ENCODE data around the gene GAREM1. TPM values are rescaled to one million over a fixed set of nuclear protein-coding genes. Genes with fewer than 3 reads are reported as not detected.
A peak's percentile ranks its signal among the peaks of the same experiment; 100 is the strongest.
"Not testable (repeated sequence)": the region's sequence is repeated elsewhere in the genome, so short reads cannot be mapped to it uniquely, and the experiment has no call there.

The GAREM1 gene
- 4.4 and 5.8 TPM in 2 replicates for total RNA-seq (2012; rRNA removed)

DNA sequence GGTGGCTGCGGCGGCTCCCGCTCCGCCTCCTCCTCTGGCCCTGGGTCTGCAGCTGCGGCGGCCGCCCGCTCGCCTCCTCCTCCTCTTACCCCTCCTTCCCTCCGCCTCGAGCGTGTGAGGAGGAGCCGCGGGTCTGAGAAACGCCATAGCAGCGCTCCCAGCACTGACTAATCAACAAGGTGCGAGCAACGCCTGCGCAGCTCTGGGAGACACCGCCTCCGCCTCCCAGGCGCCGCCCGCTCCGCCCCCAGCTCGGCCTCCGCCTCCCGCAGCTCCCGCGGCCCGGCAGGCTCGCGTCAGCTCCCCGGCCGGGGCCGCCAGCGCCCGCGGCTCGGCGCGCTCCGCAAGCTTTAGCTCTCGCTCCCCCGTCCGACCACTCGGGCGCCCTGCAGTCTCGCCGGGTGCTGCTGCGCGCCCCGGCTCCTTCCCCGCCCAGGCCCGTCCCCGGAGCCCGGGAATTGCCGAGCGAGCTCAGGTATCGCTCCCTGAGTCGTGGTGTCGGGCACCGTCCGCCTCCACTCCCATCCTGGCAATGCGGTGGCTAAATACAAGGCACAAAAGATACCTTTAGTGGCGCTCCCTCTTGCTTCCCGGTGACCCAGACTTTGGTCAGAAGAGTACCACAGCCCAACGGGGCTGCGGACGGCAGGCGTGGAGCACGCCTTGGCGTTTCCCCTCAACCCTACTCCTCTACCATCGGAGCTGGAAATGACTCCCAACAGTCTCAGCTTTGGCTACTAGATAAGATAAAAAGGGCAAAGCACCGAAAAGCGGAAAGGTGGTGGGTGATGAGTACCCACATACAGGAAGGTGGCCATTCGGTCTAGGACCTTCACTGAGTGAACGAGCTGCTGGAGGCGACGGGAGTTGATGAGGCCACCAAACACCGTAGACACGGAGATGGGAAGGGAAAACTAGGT is at the start of gene GAREM1:
TSS of gene GAREM1 (minus strand) at position 169 of the 920 bp plus-strand sequence. CDS start 454 bp downstream, outside the sequence.
- Histone ChIP-seq H3K27me3 (ENCODE audit: control insufficient read depth, insufficient read depth, low read length) (peaks cover 20% of the 10 kb centered on the region), H3K9me3 (replicated peaks; ENCODE audit: low read length) (no peaks in the 10 kb centered on the region), H3K4me2 (ENCODE audit: low read length) (peak within 1 kb of the TSS; percentile 87), H3K36me3 (ENCODE audit: insufficient read depth, low read length) (no peaks in the 10 kb centered on the region), H3K4me3 (ENCODE audit: low read length) (peak within 1 kb of the TSS; percentile 82), H3K9ac (ENCODE audit: low read depth, low read length) (peak within 1 kb of the TSS; percentile 71), H3K4me1 (ENCODE audit: control insufficient read depth, insufficient read depth, low read length) (peaks cover 21% of the 10 kb centered on the region)

DNA sequence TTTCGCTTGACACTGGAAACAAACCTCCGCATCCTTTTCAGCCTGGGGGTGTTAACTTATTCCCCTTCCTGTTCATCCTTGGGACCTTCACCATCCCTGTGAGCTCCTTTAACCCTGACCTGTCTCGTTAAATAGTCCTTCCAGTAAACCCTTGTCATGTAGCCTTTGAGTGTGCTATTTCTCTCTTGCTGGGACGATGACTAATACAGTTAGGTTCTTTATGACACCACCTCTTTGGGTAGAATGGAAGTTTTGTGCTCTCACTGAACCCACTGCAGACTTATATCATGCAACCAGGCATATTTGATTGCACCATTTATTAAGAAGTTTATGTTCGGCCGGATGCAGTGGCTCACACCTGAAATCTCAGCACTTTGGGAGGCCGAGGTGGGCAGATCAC is 40.5 kb upstream of the GAREM1 start:
- H3K9me3 ChIP-seq (replicated peaks; ENCODE audit: low read length) = no peaks in the 10 kb centered on the region
- no peak overlapping the region for H3K4me3 ChIP-seq (ENCODE audit: low read length)
- H3K36me3 ChIP-seq (ENCODE audit: insufficient read depth, low read length) = no peaks in the 10 kb centered on the region
- H3K27me3 ChIP-seq (ENCODE audit: control insufficient read depth, insufficient read depth, low read length) = no peaks in the 10 kb centered on the region
- no peak overlapping the region for H3K4me2 ChIP-seq (ENCODE audit: low read length)
- no peak overlapping the region for H3K9ac ChIP-seq (ENCODE audit: low read depth, low read length)
- H3K4me1 ChIP-seq (ENCODE audit: control insufficient read depth, insufficient read depth, low read length) = no peaks in the 10 kb centered on the region

DNA sequence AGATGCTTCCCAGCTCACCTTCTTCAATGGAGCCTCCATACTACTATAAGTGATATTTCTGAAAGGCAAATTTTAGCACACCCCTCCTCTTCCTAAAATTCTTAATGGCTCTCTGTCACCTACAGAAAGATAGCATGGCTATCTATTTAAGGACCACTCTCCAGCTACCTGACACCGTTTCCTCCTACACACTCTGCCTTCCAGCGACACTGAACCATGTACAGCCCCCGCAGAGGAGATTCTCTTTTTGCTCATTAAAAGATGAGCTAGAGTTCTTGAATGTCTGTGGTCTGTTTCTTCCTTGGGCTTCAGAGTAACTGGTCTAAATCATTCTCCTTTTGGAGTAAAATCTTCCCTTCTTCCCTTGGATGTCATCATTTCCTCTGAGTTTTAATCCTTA is 38.4 kb upstream of the GAREM1 start:
- no peak overlapping the region for H3K9ac ChIP-seq (ENCODE audit: low read depth, low read length)
- H3K9me3 ChIP-seq (replicated peaks; ENCODE audit: low read length) = no peaks in the 10 kb centered on the region
- no peak overlapping the region for H3K4me2 ChIP-seq (ENCODE audit: low read length)
- H3K36me3 ChIP-seq (ENCODE audit: insufficient read depth, low read length) = no peaks in the 10 kb centered on the region
- no peaks in the 10 kb centered on the region for H3K4me1 ChIP-seq (ENCODE audit: control insufficient read depth, insufficient read depth, low read length)
- no peaks in the 10 kb centered on the region for H3K27me3 ChIP-seq (ENCODE audit: control insufficient read depth, insufficient read depth, low read length)
- no peak overlapping the region for H3K4me3 ChIP-seq (ENCODE audit: low read length)

DNA sequence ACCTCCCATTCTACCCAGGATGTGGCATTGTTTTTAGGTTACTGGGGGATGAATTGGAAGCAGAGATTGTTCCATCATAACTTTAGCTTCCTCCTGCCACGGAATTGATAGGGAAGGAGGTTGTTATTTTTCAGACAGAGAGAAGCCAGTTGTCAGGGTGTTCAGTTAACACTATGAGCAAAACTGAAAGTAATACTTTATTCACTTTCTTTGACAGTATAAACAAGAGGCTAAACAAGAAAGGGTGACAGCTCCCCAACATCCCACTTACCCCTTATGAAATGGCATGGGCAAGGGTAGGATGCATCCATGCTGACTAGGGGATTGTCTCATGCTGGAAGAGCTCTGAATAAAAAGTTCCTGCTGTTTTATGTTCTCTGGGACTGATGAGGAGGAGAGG is 36.4 kb upstream of the GAREM1 start:
- Histone ChIP-seq H3K4me3 (ENCODE audit: low read length) (no peak overlapping the region), H3K36me3 (ENCODE audit: insufficient read depth, low read length) (no peaks in the 10 kb centered on the region), H3K27me3 (ENCODE audit: control insufficient read depth, insufficient read depth, low read length) (no peaks in the 10 kb centered on the region), H3K9me3 (replicated peaks; ENCODE audit: low read length) (no peaks in the 10 kb centered on the region), H3K9ac (ENCODE audit: low read depth, low read length) (no peak overlapping the region), H3K4me1 (ENCODE audit: control insufficient read depth, insufficient read depth, low read length) (no peaks in the 10 kb centered on the region), H3K4me2 (ENCODE audit: low read length) (no peak overlapping the region)

DNA sequence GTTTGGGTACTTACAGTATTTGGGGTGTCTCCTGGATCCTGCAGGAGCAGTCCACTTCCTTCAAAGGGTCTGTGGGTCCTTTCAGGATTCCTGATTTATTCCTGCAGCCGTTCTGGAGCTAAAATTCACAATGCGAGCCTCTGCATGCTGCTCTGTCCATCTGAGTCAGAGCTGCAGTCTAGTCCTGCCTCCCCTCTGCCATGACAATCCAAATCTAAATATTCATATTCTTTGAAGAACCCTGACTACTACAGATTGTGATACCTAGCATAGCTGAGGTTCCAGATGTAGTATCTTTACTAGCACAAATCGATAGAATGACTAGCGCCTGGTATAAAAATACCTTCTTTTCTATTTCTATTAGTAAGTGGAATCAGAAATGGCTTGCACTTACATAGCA is 31.3 kb upstream of the GAREM1 start:
- Histone ChIP-seq H3K4me3 (ENCODE audit: low read length) (no peak overlapping the region), H3K9ac (ENCODE audit: low read depth, low read length) (no peak overlapping the region), H3K36me3 (ENCODE audit: insufficient read depth, low read length) (no peaks in the 10 kb centered on the region), H3K4me2 (ENCODE audit: low read length) (no peak overlapping the region), H3K27me3 (ENCODE audit: control insufficient read depth, insufficient read depth, low read length) (no peaks in the 10 kb centered on the region), H3K9me3 (replicated peaks; ENCODE audit: low read length) (no peaks in the 10 kb centered on the region), H3K4me1 (ENCODE audit: control insufficient read depth, insufficient read depth, low read length) (no peaks in the 10 kb centered on the region)

- not testable (repeated sequence) for H3K27me3 ChIP-seq (ENCODE audit: control insufficient read depth, insufficient read depth, low read length); H3K4me3 ChIP-seq (ENCODE audit: low read length); H3K9me3 ChIP-seq (replicated peaks; ENCODE audit: low read length); H3K4me2 ChIP-seq (ENCODE audit: low read length); H3K4me1 ChIP-seq (ENCODE audit: control insufficient read depth, insufficient read depth, low read length); H3K36me3 ChIP-seq (ENCODE audit: insufficient read depth, low read length); H3K9ac ChIP-seq (ENCODE audit: low read depth, low read length)
Measured at GRCh38 chr18:32501242-32501641, 30.6 kb upstream of the GAREM1 start.

GRCh38 chr18:32483002-32483401 is 12.3 kb upstream of the GAREM1 start:
- Histone ChIP-seq H3K4me1 (ENCODE audit: control insufficient read depth, insufficient read depth, low read length) (no peaks in the 10 kb centered on the region), H3K36me3 (ENCODE audit: insufficient read depth, low read length) (no peaks in the 10 kb centered on the region), H3K9ac (ENCODE audit: low read depth, low read length) (no peak overlapping the region), H3K4me2 (ENCODE audit: low read length) (no peak overlapping the region), H3K9me3 (replicated peaks; ENCODE audit: low read length) (no peaks in the 10 kb centered on the region), H3K4me3 (ENCODE audit: low read length) (no peak overlapping the region), H3K27me3 (ENCODE audit: control insufficient read depth, insufficient read depth, low read length) (peaks cover 38% of the 10 kb centered on the region)

- H3K27me3 ChIP-seq (ENCODE audit: control insufficient read depth, insufficient read depth, low read length) = peaks cover 38% of the 10 kb centered on the region
- H3K9ac ChIP-seq (ENCODE audit: low read depth, low read length) = no peak overlapping the region
- no peaks in the 10 kb centered on the region for H3K36me3 ChIP-seq (ENCODE audit: insufficient read depth, low read length)
- no peak overlapping the region for H3K4me2 ChIP-seq (ENCODE audit: low read length)
- H3K4me3 ChIP-seq (ENCODE audit: low read length) = no peak overlapping the region
- H3K9me3 ChIP-seq (replicated peaks; ENCODE audit: low read length) = no peaks in the 10 kb centered on the region
- no peaks in the 10 kb centered on the region for H3K4me1 ChIP-seq (ENCODE audit: control insufficient read depth, insufficient read depth, low read length)
Measured at GRCh38 chr18:32482117-32482516, 11.4 kb upstream of the GAREM1 start.

DNA sequence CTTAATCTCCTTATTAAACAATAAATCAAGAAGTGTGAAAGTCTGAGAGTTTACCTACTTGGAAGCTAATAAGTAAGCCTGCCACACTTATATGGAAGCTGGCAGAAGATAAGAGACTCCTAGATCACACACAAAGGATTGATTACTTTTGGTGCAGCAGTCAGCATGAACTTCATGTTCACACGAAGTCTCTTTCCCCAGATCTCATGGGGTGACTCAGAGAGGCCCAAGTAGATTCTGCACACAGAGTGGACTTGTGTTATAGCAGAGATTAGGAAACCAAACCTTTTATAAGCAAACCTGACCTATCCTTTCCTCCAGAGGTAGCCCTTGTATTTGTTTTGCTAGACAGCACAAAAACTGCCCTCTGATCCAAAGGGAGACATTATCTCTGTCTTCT is 9.9 kb upstream of the GAREM1 start:
- H3K4me2 ChIP-seq (ENCODE audit: low read length) = no peak overlapping the region
- H3K4me1 ChIP-seq (ENCODE audit: control insufficient read depth, insufficient read depth, low read length) = no peaks in the 10 kb centered on the region
- H3K4me3 ChIP-seq (ENCODE audit: low read length) = no peak overlapping the region
- no peaks in the 10 kb centered on the region for H3K36me3 ChIP-seq (ENCODE audit: insufficient read depth, low read length)
- peaks cover 40% of the 10 kb centered on the region for H3K27me3 ChIP-seq (ENCODE audit: control insufficient read depth, insufficient read depth, low read length)
- H3K9ac ChIP-seq (ENCODE audit: low read depth, low read length) = no peak overlapping the region
- no peaks in the 10 kb centered on the region for H3K9me3 ChIP-seq (replicated peaks; ENCODE audit: low read length)

DNA sequence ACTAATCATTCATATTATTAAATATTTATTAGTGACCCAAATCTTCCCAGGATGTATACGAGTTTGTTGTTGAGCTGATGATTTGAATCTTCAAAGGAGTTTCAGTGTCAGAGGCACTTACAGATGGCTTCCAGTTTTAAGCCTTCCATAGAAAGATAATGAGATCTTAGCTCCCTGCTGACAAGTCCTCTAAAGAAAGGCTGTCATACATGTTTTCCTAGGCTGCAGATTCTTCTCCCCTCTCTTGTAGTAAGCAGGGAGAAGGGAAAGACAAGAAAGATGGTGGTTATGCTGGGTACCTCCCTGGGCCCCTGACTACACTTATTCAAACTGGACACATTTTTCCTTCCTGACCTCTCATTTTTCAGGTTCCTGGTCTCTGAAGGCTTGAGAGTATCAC is 8.1 kb upstream of the GAREM1 start:
- Histone ChIP-seq H3K36me3 (ENCODE audit: insufficient read depth, low read length) (no peaks in the 10 kb centered on the region), H3K4me1 (ENCODE audit: control insufficient read depth, insufficient read depth, low read length) (no peaks in the 10 kb centered on the region), H3K27me3 (ENCODE audit: control insufficient read depth, insufficient read depth, low read length) (peaks cover 40% of the 10 kb centered on the region), H3K9ac (ENCODE audit: low read depth, low read length) (no peak overlapping the region), H3K4me3 (ENCODE audit: low read length) (no peak overlapping the region), H3K9me3 (replicated peaks; ENCODE audit: low read length) (no peaks in the 10 kb centered on the region), H3K4me2 (ENCODE audit: low read length) (no peak overlapping the region)

GRCh38 chr18:32478317-32478716 is 7.6 kb upstream of the GAREM1 start:
- Histone ChIP-seq H3K9ac (ENCODE audit: low read depth, low read length) (no peak overlapping the region), H3K4me3 (ENCODE audit: low read length) (no peak overlapping the region), H3K27me3 (ENCODE audit: control insufficient read depth, insufficient read depth, low read length) (peaks cover 39% of the 10 kb centered on the region), H3K9me3 (replicated peaks; ENCODE audit: low read length) (no peaks in the 10 kb centered on the region), H3K4me2 (ENCODE audit: low read length) (no peak overlapping the region), H3K4me1 (ENCODE audit: control insufficient read depth, insufficient read depth, low read length) (no peaks in the 10 kb centered on the region), H3K36me3 (ENCODE audit: insufficient read depth, low read length) (no peaks in the 10 kb centered on the region)

DNA sequence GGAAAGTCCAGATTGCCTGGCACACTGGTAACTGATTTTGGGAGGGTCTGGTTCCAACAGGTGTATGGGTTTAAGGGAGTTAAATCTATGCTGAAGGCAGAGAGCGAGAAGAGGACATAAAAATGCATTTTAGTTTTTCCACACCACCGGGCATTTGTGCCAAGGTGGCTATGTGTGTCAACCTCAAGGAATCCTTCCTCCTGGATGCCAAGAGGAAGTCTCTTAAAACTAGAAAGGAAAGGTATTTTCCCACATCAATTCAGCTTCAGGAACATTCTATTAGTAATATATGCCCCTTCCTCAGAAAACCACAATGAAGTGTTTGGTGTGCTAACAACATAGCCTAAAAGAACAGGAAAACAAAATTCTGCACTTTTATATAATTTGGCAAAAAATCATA is 5.4 kb upstream of the GAREM1 start:
- Histone ChIP-seq H3K4me1 (ENCODE audit: control insufficient read depth, insufficient read depth, low read length) (peaks cover 4% of the 10 kb centered on the region), H3K9me3 (replicated peaks; ENCODE audit: low read length) (no peaks in the 10 kb centered on the region), H3K4me2 (ENCODE audit: low read length) (no peak overlapping the region), H3K4me3 (ENCODE audit: low read length) (no peak overlapping the region), H3K27me3 (ENCODE audit: control insufficient read depth, insufficient read depth, low read length) (peaks cover 45% of the 10 kb centered on the region), H3K9ac (ENCODE audit: low read depth, low read length) (no peak overlapping the region), H3K36me3 (ENCODE audit: insufficient read depth, low read length) (no peaks in the 10 kb centered on the region)
